Choroid plexus epithelial cell (primary cell): ENCODE results near the gene KDM5B.

ENCODE experiments used
- DNase-seq: peaks from one replicate; pipeline ENCODE4 v3.0.0-alpha.2; 2010; ENCODE audit warnings: low read depth
- H3K4me3 ChIP-seq: 2 replicates; pipeline ENCODE4 v1.5.1; 2011; ENCODE audit warnings: low read depth, mild to moderate bottlenecking, control low read depth, low read length, moderate library complexity
- CTCF ChIP-seq: conservative IDR thresholded peaks from 2 replicates; pipeline ENCODE4 v1.5.1; 2011; ENCODE audit warnings: low read depth, mild to moderate bottlenecking, control low read depth, inconsistent platforms, low read length, moderate library complexity

KDM5B gene

GRCh38 chr1:202812176-202813026, 4.2 kb upstream of the KDM5B start:
- no peak for DNase-seq
- H3K4me3 ChIP-seq, result peak overlapping the region; percentile 1
- TF ChIP-seq CTCF, result no peak

DNA sequence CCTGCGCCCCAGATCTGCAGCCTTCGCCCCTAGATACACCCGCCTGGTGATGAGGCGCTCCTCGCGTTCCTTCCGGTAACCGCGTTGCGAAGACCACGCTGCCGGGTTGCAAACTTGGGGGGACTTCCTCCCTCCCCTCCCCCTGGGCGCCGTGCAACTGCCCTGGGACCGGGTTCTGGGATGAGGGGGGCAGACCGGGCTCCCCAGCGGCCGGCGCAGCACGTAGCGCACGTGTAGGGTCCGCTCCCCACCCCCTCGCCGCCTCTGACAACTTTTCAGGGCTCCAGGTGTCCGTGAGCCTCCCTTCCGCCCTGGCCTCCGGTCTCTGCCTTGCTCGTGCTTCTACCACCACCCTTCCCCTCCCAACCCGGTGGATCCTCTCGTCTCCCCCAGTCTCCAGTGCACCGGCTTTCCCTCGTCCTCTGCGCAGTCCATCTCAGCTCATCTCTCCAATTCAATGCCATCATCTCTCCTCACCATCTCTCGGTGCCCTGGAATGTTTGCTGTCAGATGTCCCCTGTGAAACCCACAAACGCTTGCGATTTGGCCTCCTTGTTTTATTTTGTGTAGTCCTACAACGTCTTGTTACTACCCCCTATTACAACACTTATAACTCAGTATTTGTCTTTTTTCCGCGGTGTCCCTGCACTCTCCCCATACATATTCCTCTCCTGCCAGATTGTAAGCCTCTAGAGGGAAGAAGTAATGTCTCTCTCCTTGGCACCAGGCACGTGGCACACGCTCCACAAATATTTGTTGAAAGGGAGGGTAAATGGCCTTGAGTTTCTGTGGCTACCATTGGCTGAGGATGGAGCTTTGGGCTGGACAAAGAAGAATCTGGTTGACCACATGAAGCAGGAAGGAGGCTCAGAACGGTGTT, 3.3 kb upstream of the KDM5B start:
- H3K4me3 ChIP-seq, result peak overlapping the region; percentile 84
- no peak for DNase-seq
- no peak for TF ChIP-seq CTCF

DNA sequence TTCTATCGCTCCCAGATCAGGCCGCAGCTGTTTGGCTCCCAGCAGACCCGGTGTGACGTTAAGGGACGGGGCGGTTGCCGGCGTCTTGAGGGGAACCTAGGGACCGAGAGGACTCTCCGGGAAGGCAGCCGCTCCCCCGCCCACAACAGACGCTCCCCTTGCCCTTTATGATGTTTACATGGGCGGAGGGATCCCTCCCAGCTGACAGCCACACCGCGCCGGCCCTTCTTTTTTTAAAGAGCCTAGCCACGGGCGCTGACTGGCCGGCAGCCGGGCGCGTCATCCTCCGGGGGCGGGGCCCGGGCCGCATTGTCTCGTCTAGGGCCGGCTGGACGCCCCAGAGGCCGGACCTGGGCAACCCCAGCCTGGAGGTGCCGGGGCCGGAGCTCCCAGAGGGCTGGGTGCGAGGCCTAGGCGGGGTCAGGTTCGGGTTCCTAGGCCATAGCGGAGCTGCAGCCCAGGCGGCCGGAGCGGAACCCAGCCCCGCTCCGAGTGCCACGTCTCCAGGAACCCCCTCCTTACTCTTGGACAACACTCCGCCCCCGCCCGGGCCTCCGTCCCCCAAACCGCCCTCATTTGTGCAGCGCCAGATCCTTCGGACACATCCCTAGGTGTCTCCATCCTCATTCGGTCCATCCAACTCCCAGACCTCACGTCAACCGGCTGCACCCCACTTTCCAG, 2.5 kb upstream of the KDM5B start, which contains the start of gene PCAT6:
Gene PCAT6 (plus strand): TSS at position 340 of the 681 bp plus-strand sequence.
- peak within 1 kb of the TSS; percentile 84 for H3K4me3 ChIP-seq
- peak; percentile 96 for DNase-seq
- TF ChIP-seq CTCF, result no peak

GRCh38 chr1:202810193-202810614, 2.0 kb upstream of the KDM5B start:
- DNase-seq, result no peak
- TF ChIP-seq CTCF, result no peak
- H3K4me3 ChIP-seq, result peak overlapping the region; percentile 84

DNA sequence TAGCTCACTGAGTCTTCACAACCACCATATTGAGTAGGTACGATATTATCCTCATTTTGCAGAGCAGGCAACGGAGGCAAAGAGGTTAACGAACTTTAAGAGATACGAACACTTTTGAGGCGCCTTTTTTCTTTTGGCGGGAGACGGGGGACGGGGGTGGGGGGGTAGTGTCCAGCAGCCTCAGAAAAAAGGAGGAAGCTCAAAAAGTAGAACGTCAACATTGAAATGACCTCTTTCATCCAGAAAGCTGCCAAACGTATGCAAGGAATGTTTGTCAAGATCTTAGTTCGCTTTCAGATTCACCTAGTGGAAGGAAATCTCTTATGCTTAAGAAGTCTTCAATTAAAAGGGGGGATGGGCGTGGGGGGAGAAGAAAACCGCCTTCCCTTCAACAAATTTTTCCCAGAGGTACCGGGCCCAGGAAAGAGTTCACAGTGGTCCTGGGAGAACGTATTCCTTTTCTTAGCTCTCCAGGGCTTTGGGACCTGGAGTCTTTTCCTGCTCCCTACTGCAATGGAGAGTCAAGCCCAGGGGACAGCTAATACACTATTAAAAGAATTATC, 1.5 kb upstream of the KDM5B start:
- no peak for TF ChIP-seq CTCF
- no peak overlapping the region for H3K4me3 ChIP-seq
- DNase-seq, result no peak

DNA sequence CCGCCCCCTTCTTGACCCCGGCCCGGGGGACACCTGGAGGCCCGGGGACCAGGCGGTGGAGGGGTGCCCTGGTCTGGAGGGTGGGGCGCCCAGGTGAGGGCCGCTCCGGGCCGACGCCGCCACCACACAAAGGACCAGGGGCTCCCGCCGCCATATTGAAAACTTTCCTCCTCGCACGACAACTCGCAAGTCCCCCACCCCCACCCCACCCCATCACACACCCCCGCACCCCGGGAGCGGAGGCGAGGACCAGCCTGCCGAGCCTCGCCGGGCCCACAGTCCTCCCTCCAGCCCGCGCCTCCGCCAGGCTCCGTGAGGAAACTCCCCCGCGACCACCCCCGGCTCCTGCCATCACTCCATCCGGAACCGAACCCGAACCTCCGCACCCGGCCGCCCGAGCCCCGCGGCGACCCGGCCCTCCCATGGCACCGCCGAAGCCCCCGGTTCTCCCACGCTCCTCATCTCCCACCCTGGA, 733 bp downstream of the KDM5B start:
- TF ChIP-seq CTCF, result no peak
- H3K4me3 ChIP-seq, result peak overlapping the region; percentile 90
- peak; percentile 36 for DNase-seq
